ENCODE data around the gene TRPM8.

DNA sequence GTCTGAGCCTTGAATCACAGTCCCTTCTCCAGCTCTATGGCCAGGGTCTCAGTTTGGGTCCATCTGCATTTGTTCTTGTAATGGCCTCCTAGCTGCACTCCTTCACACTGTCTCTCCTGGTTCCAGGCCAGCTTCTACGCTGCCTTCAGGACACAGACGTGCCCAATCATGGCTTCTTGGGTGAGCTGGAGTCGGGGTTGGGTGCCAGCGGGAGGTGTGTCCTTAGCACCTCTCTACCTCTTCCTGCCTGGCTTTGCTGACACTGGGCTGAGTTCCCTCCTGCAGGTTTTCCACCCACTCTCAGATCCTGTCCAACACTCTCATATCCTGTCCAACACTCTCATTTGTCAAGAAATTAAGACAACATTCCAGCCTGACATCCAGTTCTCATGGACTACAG lies 9.6 kb downstream of the TRPM8 start:
- TF ChIP-seq PTBP1 (IDR thresholded peaks at IDR 0.05; ENCODE audit: low read depth, low read length, poor library complexity, severe bottlenecking) = no peak
- no peak for TF ChIP-seq PCBP2 (optimal IDR thresholded peaks at IDR 0.05; ENCODE audit: low read depth, low read length, poor library complexity, severe bottlenecking)
- no peak for TF ChIP-seq NBN (conservative IDR thresholded peaks at IDR 0.05)
- no peak for TF ChIP-seq POLR2AphosphoS5 (IDR thresholded peaks at IDR 0.05; ENCODE audit: low read depth, low read length)
- TF ChIP-seq MYC (CRISPR knock-in tag; IDR thresholded peaks at IDR 0.05; ENCODE audit: borderline replicate concordance) = no peak
- no peak for TF ChIP-seq FOXO1 (CRISPR knock-in tag; IDR thresholded peaks at IDR 0.05)
- no peak for TF ChIP-seq POLR2A (IDR thresholded peaks at IDR 0.05; ENCODE audit: insufficient read depth in 1 of 2, low read depth in 2 of 2, low read length in 2 of 2)
- no peak for TF ChIP-seq CTCF (CRISPR knock-in tag; IDR thresholded peaks at IDR 0.05)
